ENCODE results near the gene TRPM2.

TRPM2 gene

DNA sequence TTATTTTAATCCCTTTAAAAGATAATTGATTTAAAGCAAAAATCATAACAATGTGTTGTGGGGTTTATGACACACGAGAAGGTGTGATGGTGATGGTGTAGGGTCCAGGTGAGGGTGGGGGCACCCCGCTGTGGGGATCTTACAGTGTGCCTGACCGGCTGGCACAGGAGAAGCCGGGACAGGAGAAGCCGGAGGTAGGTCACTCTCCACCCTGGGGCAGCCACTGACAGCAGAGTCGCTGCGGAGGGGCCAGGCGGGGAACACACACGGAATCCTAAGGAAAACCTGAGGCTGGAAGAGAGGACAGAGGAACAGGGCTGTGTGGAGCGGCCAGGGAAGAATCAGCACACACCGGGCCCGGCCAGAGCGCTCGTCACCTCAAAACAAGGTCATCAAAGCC, 97.6 kb downstream of the TRPM2 start:
- DNase-seq: no peak

DNA sequence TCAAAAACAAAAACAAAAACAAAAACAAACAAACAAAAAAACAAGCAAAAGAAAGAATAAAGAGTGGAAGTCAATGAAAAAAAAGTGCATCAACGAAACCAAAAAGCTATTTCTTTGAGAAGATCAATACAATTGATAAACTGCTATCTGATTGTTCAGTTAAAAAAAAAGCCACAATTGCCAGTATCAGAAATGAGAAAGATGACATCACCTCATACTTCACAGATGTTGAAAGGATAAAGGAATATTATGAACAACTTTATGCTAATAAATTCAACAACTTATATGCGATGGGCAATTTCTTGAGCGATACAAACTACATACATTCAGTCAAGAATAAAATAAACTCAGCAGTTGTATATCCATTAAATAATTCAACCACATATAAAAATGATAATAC, 99.7 kb downstream of the TRPM2 start:
- DNase-seq: no peak

DNA sequence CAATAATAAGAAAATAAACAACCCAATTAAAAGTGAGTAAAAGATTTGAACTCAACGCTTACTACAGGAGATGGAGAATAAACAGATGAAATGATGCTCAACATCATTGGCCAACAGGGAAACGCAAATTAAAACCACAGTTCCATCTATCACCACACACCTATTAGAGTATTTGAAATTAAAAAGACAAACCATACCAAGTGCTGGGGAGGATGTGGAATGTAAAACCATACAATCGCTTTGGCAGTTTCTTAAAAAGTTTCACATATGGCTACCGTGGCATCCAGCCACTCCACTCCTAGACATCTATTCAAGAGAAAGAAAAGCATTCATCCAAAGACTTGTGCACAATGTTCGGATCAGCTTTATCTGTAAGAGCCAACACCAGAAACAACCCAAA, 100.6 kb downstream of the TRPM2 start:
- DNase-seq: no peak

DNA sequence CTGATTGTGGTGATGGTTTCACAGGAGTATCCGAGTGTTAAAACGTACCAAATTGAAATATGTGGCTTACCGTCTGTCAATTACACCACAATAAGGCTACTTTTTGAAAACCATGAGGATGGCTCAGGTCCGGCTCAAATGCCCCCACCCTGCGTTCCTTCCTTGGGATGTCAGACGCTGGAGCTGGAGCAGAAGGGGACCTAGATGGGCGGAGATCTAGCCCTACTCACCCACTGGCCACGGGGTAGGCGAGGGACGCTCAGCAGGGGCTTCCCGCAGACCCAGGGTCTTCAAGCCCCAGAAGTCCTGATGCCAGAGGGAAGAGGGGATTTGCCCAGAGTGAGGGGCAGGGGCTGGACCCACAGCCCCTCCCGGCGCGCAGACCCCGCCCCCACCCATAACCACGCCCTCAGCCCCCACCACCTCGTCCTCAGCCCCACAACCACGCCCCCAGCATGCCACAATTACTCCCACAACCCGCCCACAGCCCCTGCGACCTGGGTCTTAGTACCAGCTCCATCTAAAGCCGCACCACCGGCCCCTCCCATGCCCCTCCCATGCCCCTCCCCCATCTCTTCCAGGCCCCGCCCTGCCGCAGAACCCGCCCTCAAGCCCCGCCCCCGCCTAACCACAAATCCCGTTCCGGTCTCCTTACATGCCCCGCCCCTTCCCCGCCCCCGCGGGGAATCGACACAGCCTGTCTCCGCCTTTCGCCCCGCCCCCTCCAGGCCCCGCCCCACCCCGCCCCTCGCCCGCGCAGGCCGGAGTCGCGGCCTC, 101.5 kb downstream of the TRPM2 start, which contains the start of gene LRRC3:
LRRC3 (plus strand) TSS at position 764 of the 777 bp plus-strand sequence. CDS start 1,135 bp downstream, outside the sequence.
- peak; percentile 87 to 88 for DNase-seq

DNA sequence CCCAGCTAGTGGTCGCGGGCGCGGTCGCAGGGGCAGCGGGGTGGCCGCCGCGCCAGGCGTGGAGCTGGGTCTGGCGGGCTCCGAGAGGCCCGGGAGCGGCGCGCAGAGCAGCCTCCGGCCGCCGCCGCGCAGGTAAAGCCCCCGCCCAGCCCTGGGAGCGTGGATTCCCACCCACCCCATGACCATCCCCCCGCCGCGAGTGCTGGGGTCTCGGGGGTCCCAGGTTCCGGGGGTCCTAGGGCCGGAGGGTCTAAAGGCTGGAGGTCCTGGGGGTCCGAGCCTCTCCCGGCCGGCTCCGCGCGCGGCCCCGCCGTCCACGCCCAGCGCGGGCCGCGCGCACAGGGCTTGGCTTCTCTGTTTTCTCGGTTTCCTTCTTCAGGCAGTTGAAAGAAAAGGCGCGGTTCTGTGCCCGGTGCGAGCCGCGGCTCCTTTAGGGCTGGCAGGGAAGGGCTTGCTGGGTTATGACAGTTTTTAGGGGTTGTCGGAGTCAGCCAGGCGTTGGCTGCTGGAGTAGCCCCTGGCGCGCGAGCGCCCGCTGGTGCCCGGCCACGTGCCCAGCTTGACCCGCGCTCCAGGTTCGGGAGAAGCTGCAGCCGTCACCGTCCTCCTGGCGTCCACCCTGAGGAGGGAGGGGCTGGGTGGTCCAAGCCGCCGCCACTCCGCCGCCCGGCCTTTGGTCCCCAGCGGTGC, 102.2 kb downstream of the TRPM2 start:
- peak; percentile 35 to 51 for DNase-seq

DNA sequence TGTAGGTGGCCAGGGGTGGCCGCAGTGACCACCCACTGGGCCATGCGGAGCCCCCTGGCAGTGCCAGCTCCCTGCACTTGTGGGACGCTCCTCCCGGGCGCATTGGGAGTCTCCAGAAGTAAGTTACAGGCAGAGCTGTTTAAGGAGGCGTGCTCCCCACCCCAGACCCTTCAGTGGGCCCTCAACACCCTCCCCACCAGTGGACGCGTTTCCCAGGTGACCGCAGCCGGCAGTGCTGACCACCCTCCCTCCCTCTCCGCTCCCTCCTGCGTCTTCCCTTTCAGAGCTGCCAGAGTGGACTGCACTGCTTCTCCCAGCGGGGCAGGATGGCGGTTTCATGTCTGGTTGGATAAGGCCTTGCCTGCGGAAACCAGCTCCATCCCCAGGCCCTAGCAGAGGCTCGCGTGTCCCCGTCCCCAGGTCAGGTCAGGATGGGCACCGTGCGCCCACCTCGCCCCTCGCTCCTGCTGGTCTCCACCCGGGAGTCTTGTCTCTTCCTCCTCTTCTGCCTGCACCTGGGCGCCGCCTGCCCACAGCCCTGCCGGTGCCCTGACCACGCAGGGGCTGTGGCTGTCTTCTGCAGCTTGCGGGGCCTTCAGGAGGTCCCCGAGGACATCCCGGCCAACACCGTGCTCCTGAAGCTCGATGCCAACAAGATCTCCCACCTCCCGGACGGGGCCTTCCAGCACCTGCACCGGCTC, 102.9 kb downstream of the TRPM2 start:
- DNase-seq: no peak

DNA sequence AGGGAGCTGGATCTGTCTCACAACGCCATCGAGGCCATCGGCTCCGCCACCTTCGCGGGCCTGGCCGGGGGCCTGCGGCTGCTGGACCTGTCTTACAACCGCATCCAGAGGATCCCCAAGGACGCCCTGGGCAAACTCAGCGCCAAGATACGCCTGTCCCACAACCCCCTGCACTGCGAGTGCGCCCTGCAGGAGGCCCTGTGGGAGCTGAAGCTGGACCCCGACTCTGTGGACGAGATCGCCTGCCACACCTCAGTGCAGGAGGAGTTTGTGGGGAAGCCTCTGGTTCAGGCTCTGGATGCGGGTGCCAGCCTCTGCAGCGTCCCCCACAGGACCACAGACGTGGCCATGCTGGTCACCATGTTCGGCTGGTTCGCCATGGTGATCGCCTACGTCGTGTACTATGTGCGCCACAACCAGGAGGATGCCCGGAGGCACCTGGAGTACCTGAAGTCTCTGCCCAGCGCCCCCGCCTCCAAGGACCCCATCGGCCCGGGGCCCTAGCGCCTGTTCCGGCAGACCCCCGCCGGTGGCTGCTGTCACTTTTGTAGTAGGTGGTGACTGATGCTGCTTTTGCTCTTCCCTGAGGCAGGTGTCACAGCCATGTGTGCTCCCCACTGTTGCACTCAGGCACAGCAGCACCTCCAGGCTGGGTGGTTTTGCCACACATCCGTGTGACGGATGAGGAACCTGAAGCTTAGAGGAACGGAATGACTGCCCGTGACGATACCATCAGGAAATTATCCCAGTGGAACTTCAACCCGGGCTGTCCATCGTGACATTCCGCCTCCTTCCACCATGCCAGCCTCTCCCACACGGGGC, 103.7 kb downstream of the TRPM2 start:
- no peak for DNase-seq

DNA sequence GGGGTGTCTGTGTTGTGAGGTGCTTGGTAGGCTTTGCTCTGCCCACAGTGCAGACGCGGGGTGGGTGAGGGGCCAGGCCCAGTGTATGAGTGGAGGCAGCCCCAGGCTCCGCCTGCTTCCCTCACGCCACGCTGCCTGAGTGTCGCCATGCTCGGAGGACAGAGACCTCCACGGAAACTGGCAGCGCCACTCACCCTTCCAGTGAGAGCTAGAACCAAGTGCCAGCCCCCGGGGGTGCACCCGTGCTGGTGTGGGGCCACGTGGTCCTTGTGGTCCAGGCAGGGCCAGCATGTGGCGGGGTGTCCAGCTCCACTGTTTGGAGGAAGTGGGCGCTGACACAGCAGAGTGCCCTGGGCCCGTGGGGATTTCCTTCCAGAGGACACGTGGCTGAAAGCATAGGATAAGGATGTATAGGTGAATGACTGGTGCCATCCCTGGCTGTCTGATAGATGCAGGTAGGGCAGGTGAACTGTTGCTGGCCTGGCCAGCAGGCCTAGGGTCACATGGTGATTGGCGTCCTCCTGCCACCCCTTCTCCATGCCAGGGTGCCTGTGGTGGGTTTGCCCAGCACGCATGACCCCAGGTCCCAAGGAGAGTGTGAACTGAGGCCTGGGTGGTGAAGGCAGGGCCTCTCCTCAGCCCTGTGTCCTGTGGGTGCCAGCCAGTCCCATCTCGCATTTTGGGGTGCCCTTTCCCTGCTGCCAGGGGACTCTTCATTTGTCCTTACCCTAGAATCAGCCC, 105.7 kb downstream of the TRPM2 start:
- DNase-seq: no peak

DNA sequence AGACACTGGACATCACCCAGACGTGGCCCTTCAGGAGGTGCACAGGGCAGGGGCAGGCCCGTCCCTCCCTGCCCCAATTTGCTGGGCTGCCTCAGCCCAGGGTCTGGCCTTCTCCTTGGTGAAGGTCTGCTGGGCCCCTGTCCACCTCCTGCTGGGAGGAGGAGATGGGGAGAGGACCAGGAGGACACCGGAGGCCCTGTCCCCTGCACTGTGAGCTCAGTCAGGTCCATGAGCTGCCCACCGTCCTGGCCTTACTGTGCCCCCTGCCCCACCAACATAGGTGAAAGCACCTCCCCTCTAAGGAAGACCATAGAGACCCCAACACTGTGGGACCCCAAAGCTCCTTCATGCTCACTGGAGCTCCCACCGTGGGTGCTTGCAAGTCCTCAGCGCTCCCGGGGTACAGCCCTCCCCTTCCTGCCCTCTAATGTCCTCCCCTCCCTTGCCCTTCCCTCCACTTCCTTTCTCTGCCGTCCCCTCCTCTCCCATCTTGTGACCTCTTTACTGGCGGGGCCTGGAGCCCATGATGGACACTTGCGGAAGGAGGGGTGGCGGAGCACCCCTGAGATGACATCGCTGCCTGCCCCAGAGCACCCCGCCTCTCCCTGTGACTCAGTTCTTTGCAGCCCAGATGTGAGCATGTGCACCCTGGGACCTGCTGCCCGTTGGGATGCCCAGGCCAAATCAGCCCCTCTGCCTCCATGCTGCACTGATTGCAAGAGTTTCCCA, 106.5 kb downstream of the TRPM2 start:
- DNase-seq: no peak

DNA sequence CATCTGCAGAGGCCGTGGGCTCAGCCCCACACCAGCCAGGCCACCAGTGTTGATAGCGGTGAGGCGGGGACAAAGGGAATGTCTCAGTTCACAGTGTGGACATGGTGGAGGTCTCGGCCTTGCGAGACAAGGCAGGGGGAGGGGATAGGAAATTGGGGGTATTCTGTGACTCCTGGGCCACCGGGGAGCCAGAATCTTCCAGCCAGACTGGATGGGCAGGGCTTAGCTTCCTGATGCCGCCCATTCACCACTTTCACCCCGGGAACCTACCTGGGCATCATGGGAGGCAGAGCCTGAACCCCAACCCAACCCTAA, 107.0 kb downstream of the TRPM2 start:
- no peak for DNase-seq

DNA sequence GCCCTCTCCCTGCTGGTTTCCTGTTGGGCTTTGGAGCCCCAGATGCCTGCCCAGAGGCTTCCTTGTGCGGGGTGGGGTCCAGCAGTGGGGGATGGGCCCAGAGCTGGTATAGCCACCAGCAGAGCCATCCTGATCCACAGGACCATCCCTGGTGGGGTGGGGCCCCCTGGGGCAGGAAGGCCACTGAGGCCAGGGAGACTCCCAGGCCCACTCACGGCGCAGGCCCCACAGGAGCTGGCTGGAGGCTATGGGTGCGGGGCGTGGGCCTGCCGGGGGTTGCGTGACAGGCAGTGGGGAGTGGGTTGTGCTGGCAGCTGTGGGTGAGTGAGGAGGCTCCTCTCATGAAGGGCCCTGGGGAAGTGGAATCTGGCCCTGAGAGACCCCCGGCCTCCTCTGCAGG, 107.6 kb downstream of the TRPM2 start:
- DNase-seq: no peak

DNA sequence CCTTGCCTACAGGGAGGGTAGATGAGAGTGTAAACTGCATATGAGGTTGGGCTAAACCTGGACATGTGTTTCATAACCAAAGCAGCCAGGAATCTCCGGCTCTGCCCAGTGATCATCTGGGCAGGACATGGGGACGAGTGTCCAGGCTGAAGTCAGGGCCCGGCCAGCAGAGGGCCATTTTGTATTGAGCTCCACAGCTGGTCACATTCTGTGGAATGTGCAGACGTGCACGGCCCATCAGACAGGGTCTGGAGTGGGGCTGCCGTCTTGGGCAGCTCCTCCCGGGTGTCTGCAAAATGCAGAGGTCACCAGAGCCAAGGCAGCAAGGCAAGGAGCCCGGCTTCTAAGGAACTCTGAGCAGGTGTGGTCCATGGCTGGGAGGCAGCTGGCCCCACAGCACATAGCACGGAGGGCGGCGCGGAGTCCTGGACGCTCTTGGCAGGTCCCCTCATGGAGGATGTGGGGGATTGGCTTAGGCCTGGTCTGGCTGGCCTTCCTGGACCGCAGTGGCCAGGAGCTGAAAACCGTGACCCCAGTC, 108.1 kb downstream of the TRPM2 start:
- no peak for DNase-seq

DNA sequence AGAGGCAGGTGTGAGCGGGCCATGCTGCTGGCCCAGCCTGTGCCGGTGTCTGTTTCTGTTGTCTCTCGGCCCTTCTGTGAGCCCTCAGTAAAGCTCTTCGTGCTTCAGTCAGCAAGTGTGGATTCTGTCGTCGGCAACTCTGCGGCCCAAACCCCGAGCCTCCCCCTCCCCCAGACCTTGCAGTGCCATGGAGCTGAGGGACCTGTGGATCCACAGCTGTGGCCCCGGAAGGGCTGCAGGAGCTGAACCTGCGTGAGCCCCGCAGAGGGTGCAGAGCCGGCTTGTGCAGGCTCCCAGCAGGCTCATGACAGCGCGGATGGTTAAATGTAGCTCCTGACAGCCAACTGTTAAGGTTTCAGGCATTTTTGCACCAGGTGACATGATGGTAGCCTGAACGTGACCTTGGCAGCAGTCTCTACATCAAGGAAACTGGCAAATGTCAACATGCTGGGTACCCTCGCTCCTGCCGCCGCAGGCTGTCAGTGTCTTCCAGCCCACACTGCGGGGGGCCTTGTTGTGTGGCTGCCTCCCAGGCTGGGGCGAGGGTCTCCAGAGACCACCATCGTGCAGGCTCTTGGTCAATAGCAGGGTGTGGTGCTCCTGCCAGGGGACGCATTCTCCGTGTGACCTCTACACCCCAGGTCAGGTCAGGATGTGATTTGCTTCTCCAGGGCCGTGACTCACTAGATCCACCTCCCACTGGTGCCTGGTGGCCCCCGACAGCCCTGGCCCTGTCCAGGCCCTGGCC, 108.8 kb downstream of the TRPM2 start:
- DNase-seq: no peak

DNA sequence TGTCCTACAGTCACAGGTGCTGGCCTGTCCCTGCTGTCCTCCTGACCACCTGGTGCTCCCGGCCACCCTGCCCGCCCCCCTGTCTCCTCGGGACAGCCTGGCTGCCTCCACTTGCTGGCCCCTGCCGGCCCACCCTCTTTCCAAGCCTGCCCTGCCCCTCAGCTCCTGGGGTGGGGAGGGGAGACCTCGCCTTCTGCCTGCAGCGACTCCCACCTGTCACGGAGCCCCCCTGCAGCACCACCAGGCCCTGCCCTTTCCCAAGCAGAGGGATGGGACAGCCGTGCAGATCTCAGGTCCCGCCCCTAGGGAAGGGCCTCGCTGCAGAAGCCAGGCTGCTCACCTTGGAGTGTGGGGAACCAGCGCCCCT, 109.4 kb downstream of the TRPM2 start:
- no peak for DNase-seq

DNA sequence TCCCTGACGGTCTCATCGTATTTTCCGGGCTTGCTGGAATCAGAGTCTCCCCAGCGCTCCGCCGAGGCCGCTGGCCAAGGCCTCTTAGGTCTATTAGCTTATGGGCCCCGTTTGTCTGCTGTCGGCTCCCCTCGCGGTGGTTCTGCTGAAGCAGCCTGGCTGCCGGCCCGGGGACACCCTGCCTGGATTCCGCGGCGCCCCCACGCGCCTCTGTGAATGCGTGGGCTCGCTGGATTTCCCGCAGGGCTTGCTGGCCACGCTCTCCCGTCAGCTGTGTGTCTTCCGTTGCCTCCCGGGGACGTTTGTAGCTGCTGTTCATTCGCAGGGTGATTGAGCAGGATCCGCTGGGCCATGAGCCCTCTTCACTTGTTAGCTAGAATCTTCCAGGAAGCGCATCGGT, 110.3 kb downstream of the TRPM2 start:
- no peak for DNase-seq

DNA sequence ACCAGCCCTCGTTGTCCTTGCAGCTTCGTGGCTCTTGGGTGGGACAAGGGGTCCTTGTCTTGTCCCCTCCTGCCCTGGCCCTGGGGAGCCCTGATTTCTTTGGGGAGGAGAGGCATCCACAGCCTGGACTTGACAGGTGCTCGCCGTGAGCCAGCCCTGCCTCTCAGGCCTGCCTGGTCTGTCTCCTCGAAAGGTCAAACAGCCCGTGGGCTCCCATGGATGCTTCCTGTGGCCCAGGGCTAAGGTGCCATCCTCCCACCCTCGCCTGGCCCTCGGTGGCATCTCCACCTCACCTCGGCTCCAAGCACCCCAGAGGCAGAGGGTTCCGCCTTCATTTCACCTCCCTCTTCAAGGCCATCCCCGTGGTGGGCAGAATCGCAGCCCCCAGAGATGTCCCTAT, 110.9 kb downstream of the TRPM2 start:
- no peak for DNase-seq

DNA sequence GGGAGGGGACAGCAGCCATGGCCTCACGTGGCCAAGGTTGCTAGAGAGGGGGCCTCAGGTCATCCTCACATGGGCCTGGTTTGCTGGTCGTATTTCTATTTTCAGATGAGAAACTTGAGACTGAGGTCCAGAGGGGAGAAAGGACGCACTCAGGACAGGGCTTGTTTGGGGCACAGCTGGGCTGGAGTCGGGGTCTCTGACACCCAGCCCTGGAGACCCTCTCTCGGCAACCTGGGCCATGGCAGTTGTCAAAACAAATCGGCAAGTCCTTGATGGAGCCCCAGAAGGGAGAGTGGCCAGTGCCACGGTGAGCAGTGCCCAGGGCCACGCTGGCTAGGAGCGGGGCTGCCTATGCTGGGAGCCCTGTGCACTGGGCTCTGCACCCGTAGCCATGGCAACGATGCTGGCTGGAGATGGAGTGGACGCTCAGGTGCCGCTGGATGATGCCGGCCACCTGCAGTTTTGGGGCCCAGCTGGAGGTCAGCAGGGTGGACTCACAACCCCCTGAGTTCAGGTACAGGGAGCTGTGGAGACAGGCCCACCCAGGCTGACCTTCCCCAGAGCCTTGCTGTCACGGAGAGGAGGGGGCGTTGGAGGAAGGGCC, 113.0 kb downstream of the TRPM2 start:
- no peak for DNase-seq

DNA sequence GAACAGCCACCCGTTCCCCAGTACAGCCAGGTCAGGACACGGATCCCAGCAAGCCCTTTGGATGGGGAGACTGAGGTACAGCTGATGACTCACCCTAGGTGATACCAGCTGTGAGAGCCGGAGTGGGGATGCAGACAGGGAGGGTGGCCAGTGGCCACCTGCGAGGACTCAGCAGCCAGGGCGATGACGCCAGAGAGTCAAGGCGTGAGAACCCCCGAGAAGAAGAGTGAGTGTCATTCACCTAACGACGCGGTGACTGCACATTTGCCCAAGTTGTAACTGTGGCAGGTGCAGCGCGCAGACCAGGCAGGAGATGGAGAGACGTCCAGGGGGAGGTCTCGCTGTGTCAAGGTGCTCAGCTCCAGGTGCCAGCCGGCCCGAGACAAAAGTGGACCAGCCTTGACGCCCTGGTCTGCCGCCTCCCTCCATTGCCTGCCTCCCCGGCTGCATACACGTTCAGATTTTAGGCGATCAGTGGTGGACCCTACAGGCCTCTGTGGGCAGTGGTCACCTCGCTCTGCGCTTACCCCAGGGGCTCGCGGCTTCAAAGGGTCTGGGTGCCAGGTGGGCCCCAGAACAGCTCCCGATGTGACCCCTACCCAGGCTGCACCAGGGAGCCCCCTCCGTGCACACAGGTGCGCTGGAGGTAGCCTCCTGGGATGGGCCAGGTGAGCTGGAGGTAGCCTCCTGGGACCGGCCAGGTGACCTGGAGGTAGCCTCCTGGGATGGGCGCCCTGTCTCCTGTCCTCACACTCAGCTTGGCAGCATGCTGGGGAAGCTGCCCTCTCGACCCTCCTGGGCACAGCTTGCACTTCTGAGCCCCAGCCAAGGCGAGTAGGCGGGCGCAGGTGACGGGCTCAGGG, 113.8 kb downstream of the TRPM2 start:
- no peak for DNase-seq

DNA sequence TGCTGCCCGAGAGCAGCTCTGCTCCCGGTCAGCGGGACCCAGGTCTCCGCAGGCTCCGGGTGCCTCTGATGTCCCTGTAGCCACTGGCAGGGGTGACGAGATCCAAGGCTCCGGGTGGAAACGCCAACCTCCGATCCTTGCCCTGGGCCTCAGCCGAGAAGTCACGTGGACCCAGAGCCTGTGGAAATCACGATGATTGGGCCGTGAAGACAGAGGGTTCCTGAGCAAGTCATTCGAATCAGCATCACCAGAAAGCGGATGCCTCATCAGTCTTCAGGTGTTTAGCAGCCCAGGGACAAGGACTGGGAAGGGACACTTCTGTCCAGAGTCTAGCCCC, 114.4 kb downstream of the TRPM2 start:
- no peak for DNase-seq

All from CD4-positive, alpha-beta T cell treated with Interferon alpha-2 for 1 hour (primary cell).